ENCODE measurements around the gene GHSR.
"Not testable (repeated sequence)": the region's sequence is repeated elsewhere in the genome, so short reads cannot be mapped to it uniquely, and the experiment has no call there.

GHSR gene

GRCh38 chr3:172447611-172448579 is at the start of gene GHSR:
Gene GHSR (minus strand): TSS chr3:172448456. CDS start chr3:172448413, 43 bp downstream.
- no peak for TF ChIP-seq CTCF (IDR thresholded peaks at IDR 0.05; ENCODE audit: low read length, missing control alignments)

GRCh38 chr3:172490198-172490669 is 42.0 kb upstream of the GHSR start:
- TF ChIP-seq CTCF (IDR thresholded peaks at IDR 0.05; ENCODE audit: low read length, missing control alignments), result peak; percentile 75
- peak; percentile 90 for DNase-seq (ENCODE audit: low read depth)

More at GRCh38 chr3:172447611-172448579, at the start of gene GHSR:
- no peak for DNase-seq (ENCODE audit: low read depth)
- no peak within 1 kb of the TSS for H3K4me3 ChIP-seq (replicated peaks; ENCODE audit: low read depth, low read length)

GRCh38 chr3:172478116-172478515 is 29.9 kb upstream of the GHSR start:
- DNase-seq (ENCODE audit: low read depth), result no peak
- no peak overlapping the region for H3K4me3 ChIP-seq (replicated peaks; ENCODE audit: low read depth, low read length)
- TF ChIP-seq CTCF (IDR thresholded peaks at IDR 0.05; ENCODE audit: low read length, missing control alignments), result no peak

More at GRCh38 chr3:172490198-172490669, 42.0 kb upstream of the GHSR start:
- H3K4me3 ChIP-seq (replicated peaks; ENCODE audit: low read depth, low read length), result not testable (repeated sequence)

- TF ChIP-seq CTCF (IDR thresholded peaks at IDR 0.05; ENCODE audit: low read length, missing control alignments), result no peak
- H3K4me3 ChIP-seq (replicated peaks; ENCODE audit: low read depth, low read length), result no peak overlapping the region
Observed at GRCh38 chr3:172476347-172476746, 28.1 kb upstream of the GHSR start.

GRCh38 chr3:172475703-172476102 is 27.4 kb upstream of the GHSR start:
- no peak overlapping the region for H3K4me3 ChIP-seq (replicated peaks; ENCODE audit: low read depth, low read length)
- no peak for DNase-seq (ENCODE audit: low read depth)
- no peak for TF ChIP-seq CTCF (IDR thresholded peaks at IDR 0.05; ENCODE audit: low read length, missing control alignments)

More at GRCh38 chr3:172476347-172476746, 28.1 kb upstream of the GHSR start:
- DNase-seq (ENCODE audit: low read depth), result no peak

- H3K4me3 ChIP-seq (replicated peaks; ENCODE audit: low read depth, low read length), result no peak overlapping the region
- no peak for TF ChIP-seq CTCF (IDR thresholded peaks at IDR 0.05; ENCODE audit: low read length, missing control alignments)
Observed at GRCh38 chr3:172471903-172472302, 23.6 kb upstream of the GHSR start.

More at GRCh38 chr3:172471903-172472302, 23.6 kb upstream of the GHSR start:
- no peak for DNase-seq (ENCODE audit: low read depth)

All from fibroblast of pulmonary artery (primary cell).